K562 (cell line): ENCODE data around the gene FAM50A. TPM values are rescaled to one million over a fixed set of nuclear protein-coding genes. Genes with fewer than 3 reads are reported as not detected.
A peak's percentile ranks its signal among the peaks of the same experiment; 100 is the strongest.

Experiments used
- ATF1 ChIP-seq, 2 experiments: fragments of 450-650 bp in 1 of 2; IDR thresholded peaks; 2 replicates each; pipeline ENCODE4 v1.6.1; 2016; ENCODE audit warnings: missing compliant biosample characterization in 1 of 2, missing genetic modification characterization in 1 of 2
- ATF7 ChIP-seq: fragments of 450-650 bp; IDR thresholded peaks from 2 replicates; pipeline ENCODE4 v1.7.1; 2014; ENCODE audit warnings: mild to moderate bottlenecking, moderate library complexity
- BRF2 ChIP-seq: IDR thresholded peaks from 3 replicates; pipeline ENCODE4 v1.6.1; 2011; ENCODE audit warnings: borderline replicate concordance, mild to moderate bottlenecking; ENCODE audit not compliant: insufficient read length, insufficient read depth
- CREB1 ChIP-seq, 2 experiments: sonication (generic) in 1 of 2; formaldehyde crosslinking in 1 of 2; IDR thresholded peaks; 2 replicates each; pipeline versions ENCODE4 v1.6.1 to v1.8.0; 2012 to 2022; ENCODE audit warnings: inconsistent platforms in 1 of 2, mild to moderate bottlenecking in 1 of 2, missing genetic modification reagents in 1 of 2, moderate library complexity in 1 of 2
- CXXC5 ChIP-seq: fragments of 250-450 bp; sonication (Bioruptor Pico); IDR thresholded peaks from 2 replicates; pipeline ENCODE4 v1.8.0; 2022; ENCODE audit warnings: inconsistent platforms, mild to moderate bottlenecking, moderate library complexity
- ERF ChIP-seq: fragments of 450-650 bp; formaldehyde crosslinking; IDR thresholded peaks from 2 replicates; pipeline ENCODE4 v1.4.0; 2020; ENCODE audit warnings: mild to moderate bottlenecking, mixed read lengths
- ETV5 ChIP-seq: sonication (generic); formaldehyde crosslinking; IDR thresholded peaks from 2 replicates; pipeline ENCODE4 v1.4.0; 2020; ENCODE audit warnings: low read depth, mild to moderate bottlenecking, missing genetic modification reagents
- HMGN3 ChIP-seq: IDR thresholded peaks from 2 replicates; pipeline ENCODE4 v1.6.1; 2011; ENCODE audit warnings: borderline replicate concordance, low read depth, mild to moderate bottlenecking, mixed read lengths, low read length; ENCODE audit not compliant: insufficient read length; ENCODE audit errors: extremely low read depth
- MEIS2 ChIP-seq: fragments of 450-650 bp; IDR thresholded peaks from 2 replicates; pipeline ENCODE4 v1.6.1; 2014; ENCODE audit warnings: mild to moderate bottlenecking; ENCODE audit not compliant: partially characterized antibody
- MNT ChIP-seq, 2 experiments: fragments of 450-650 bp; conservative IDR thresholded peaks; 2 replicates each; pipeline ENCODE4 v1.6.1; 2017; ENCODE audit warnings: mild to moderate bottlenecking in 2 of 2, moderate library complexity in 2 of 2
- NR2C2 ChIP-seq, 2 experiments: fragments of 200-800 bp in 1 of 2; sonication (Bioruptor generic) in 1 of 2; sonication (generic) in 1 of 2; formaldehyde crosslinking in 1 of 2; IDR thresholded peaks; 2 replicates each; pipeline versions ENCODE4 v1.6.1 to v1.8.0; 2016 to 2022; ENCODE audit warnings: mild to moderate bottlenecking in 1 of 2, missing compliant biosample characterization in 1 of 2, missing genetic modification characterization in 1 of 2, missing genetic modification reagents in 1 of 2
- POLR2H ChIP-seq: IDR thresholded peaks from 2 replicates; pipeline ENCODE4 v1.6.1; 2016; ENCODE audit warnings: missing genetic modification characterization, low read depth, mild to moderate bottlenecking, control low read depth, missing compliant biosample characterization, moderate library complexity
- RB1 ChIP-seq: fragments of 450-650 bp; IDR thresholded peaks from 2 replicates; pipeline ENCODE4 v1.6.1; 2017; ENCODE audit warnings: low read depth, mild to moderate bottlenecking
- RUNX1 ChIP-seq: sonication (generic); IDR thresholded peaks from 2 replicates; pipeline ENCODE4 v1.6.1; 2016; ENCODE audit warnings: antibody characterized with exemption, low read depth
- THAP12 ChIP-seq: fragments of 250-450 bp; sonication (Bioruptor Pico); IDR thresholded peaks from 2 replicates; pipeline ENCODE4 v1.9.0; 2021; ENCODE audit warnings: mild to moderate bottlenecking, inconsistent platforms
- U2AF2 ChIP-seq: fragments of 200-400 bp; formaldehyde crosslinking; optimal IDR thresholded peaks from 2 replicates; pipeline ENCODE3; 2017; ENCODE audit warnings: low read depth, mild to moderate bottlenecking, low read length
- polyA plus RNA-seq, 8 experiments: library from polyadenylated mRNA; depleted of rRNA in 4 of 8; stranded (reverse) in 5 of 8; unstranded in 3 of 8; fragments of >200 nt; fragmentation: Nextera tagmentation in 2 of 8; fragmentation: Illumina TruSeq in 1 of 8; extraction: Ambion mirVana in 2 of 8; extraction: Trizol in 1 of 8; gene quantifications; 2 replicates each; pipeline versions ENCODE4 v1.2.1 to v1.2.3, GENCODE V29; 2011 to 2014; ENCODE audit warnings: inconsistent platforms in 1 of 8, missing spikeins in 1 of 8
- total RNA-seq, 7 experiments: library from RNA; depleted of rRNA in 6 of 7; stranded (reverse); fragments of >200 nt in 6 of 7; fragmentation: Illumina TruSeq in 2 of 7; extraction: Trizol in 2 of 7; gene quantifications; 2 replicates each; pipeline versions ENCODE4 v1.2.1 to v1.2.3, GENCODE V29; 2011 to 2021; ENCODE audit warnings: low replicate concordance in 1 of 7
- TF ChIP-seq, protein P1 (sequence below): fragments of 250-450 bp; sonication (Bioruptor Pico); IDR thresholded peaks from 2 replicates; pipeline ENCODE4 v1.5.0; 2020; ENCODE audit warnings: mild to moderate bottlenecking, borderline replicate concordance
- TF ChIP-seq, protein P2 (sequence below): fragments of 450-650 bp; IDR thresholded peaks from 2 replicates; pipeline ENCODE4 v1.6.1; 2016

Gene FAM50A
- total and polyA plus RNA-seq, 9 of the 15 experiments (the other 6 are each of a cell fraction or from before 2014, with no cell fraction given): 4.4 to 114 (median 67.3) TPM

- TF ChIP-seq MEIS2: peak; percentile 23
- TF ChIP-seq BRF2: no peak
- peak; percentile 93 for TF ChIP-seq CREB1 (IDR thresholded peaks at IDR 0.05)
- TF ChIP-seq CREB1 (CRISPR knock-in tag; IDR thresholded peaks at IDR 0.05): peak; percentile 88
- peak; percentile 63 for TF ChIP-seq CXXC5
- no peak for TF ChIP-seq NR2C2 (CRISPR knock-in tag; IDR thresholded peaks at IDR 0.05)
- TF ChIP-seq NR2C2 (tag; IDR thresholded peaks at IDR 0.05): peak; percentile 60; the same call in 1 of the 2 replicates
- TF ChIP-seq U2AF2: no peak
- no peak for TF ChIP-seq RUNX1
- TF ChIP-seq POLR2H (tag): no peak
- peak; percentile 80 for TF ChIP-seq THAP12 (CRISPR knock-in tag)
- TF ChIP-seq HMGN3: peak; percentile 37
- TF ChIP-seq, protein P1, sequence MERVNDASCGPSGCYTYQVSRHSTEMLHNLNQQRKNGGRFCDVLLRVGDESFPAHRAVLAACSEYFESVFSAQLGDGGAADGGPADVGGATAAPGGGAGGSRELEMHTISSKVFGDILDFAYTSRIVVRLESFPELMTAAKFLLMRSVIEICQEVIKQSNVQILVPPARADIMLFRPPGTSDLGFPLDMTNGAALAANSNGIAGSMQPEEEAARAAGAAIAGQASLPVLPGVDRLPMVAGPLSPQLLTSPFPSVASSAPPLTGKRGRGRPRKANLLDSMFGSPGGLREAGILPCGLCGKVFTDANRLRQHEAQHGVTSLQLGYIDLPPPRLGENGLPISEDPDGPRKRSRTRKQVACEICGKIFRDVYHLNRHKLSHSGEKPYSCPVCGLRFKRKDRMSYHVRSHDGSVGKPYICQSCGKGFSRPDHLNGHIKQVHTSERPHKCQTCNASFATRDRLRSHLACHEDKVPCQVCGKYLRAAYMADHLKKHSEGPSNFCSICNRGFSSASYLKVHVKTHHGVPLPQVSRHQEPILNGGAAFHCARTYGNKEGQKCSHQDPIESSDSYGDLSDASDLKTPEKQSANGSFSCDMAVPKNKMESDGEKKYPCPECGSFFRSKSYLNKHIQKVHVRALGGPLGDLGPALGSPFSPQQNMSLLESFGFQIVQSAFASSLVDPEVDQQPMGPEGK (CRISPR knock-in tag): no peak
- TF ChIP-seq ERF: peak; percentile 22; the same call in 1 of the 2 replicates
- peak; percentile 53 for TF ChIP-seq ATF1 (CRISPR knock-in tag; IDR thresholded peaks at IDR 0.05)
- TF ChIP-seq ATF1 (tag; IDR thresholded peaks at IDR 0.05): peak; percentile 77
- peak; percentile 45; the same call in 1 of the 2 replicates for TF ChIP-seq RB1
- peak; percentile 58; the same call in 1 of the 2 replicates for TF ChIP-seq ATF7
- TF ChIP-seq, protein P2, sequence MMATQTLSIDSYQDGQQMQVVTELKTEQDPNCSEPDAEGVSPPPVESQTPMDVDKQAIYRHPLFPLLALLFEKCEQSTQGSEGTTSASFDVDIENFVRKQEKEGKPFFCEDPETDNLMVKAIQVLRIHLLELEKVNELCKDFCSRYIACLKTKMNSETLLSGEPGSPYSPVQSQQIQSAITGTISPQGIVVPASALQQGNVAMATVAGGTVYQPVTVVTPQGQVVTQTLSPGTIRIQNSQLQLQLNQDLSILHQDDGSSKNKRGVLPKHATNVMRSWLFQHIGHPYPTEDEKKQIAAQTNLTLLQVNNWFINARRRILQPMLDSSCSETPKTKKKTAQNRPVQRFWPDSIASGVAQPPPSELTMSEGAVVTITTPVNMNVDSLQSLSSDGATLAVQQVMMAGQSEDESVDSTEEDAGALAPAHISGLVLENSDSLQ: peak; percentile 75
- TF ChIP-seq ETV5: peak; percentile 30; the same call in 1 of the 2 replicates
- peak; percentile 44 to 48; a peak in 2 of 4 replicates for TF ChIP-seq MNT (conservative IDR thresholded peaks at IDR 0.05)
Observed at GRCh38 chrX:154490414-154491083, 46.6 kb downstream of the FAM50A start, which contains the start of gene SLC10A3 (continued).
